Measurements from ENCODE around the gene LSM14B.

The LSM14B gene

GRCh38 chr20:62183426-62184142, 61.3 kb downstream of the LSM14B start:
- no peak for TF ChIP-seq ZFX (IDR thresholded peaks at IDR 0.05)
- TF ChIP-seq, protein P1, sequence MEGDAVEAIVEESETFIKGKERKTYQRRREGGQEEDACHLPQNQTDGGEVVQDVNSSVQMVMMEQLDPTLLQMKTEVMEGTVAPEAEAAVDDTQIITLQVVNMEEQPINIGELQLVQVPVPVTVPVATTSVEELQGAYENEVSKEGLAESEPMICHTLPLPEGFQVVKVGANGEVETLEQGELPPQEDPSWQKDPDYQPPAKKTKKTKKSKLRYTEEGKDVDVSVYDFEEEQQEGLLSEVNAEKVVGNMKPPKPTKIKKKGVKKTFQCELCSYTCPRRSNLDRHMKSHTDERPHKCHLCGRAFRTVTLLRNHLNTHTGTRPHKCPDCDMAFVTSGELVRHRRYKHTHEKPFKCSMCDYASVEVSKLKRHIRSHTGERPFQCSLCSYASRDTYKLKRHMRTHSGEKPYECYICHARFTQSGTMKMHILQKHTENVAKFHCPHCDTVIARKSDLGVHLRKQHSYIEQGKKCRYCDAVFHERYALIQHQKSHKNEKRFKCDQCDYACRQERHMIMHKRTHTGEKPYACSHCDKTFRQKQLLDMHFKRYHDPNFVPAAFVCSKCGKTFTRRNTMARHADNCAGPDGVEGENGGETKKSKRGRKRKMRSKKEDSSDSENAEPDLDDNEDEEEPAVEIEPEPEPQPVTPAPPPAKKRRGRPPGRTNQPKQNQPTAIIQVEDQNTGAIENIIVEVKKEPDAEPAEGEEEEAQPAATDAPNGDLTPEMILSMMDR (conservative IDR thresholded peaks at IDR 0.05), result no peak
- peak overlapping the region; percentile 85 for H3K27ac ChIP-seq
